Measurements from ENCODE around the gene KCNQ1. TPM values are rescaled to one million over a fixed set of nuclear protein-coding genes. Genes with fewer than 3 reads are reported as not detected.

The KCNQ1 gene
- total RNA-seq, 4 donors from 2014 or later = 5.6 to 46.8 (median 24.6) TPM

DNA sequence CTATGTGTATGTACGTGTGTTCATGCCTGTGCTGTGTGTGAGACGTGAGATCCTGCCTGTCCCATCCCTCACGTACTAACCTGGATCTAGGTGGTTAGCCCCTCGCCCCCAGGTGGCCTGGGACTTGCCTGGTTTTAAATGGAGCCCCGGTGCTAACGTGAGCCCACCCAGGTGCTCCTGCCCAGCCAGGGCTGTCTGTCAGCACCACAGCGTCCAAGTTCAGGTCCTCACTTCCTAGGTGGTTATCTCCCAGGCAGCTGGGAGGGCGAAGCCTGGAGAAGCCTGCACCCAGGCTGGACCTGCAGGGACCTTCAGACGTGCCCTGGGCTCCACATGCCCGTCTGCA, 86.0 kb downstream of the KCNQ1 start:
- H3K27ac ChIP-seq = no peak overlapping the region
- 80 to 85% methylated on average over 1 to 10 of the region's 10 CpGs for WGBS, 2 donors (ENCODE audit: low coverage in 1 of 2)
- DNase-seq = peak; percentile 4
- H3K27me3 ChIP-seq = no peaks in the 10 kb centered on the region
- peaks cover 19 to 41% (median 23%) of the 10 kb centered on the region in 4 donors for H3K4me1 ChIP-seq
- intact Hi-C loops (cut with DNase I; ENCODE audit: low total_unique reads) (no loop called here), in situ Hi-C loops (cut with MboI; ENCODE audit: low pct_ligation_motif_present in 1 of 4, low pct_unique_long_range_greater_than_20kb in 1 of 4, low sequenced_read_pairs in 3 of 4) (loop anchor here (5.0 to 25.0 kb wide), 4 partner anchors 104 to 556 kb away; partner anchors contain the start of gene CDKN1C (in 3 of the 4))
- no peaks in the 10 kb centered on the region for H3K9me3 ChIP-seq
- no peaks in the 10 kb centered on the region for H3K36me3 ChIP-seq
- TF ChIP-seq, protein P1, sequence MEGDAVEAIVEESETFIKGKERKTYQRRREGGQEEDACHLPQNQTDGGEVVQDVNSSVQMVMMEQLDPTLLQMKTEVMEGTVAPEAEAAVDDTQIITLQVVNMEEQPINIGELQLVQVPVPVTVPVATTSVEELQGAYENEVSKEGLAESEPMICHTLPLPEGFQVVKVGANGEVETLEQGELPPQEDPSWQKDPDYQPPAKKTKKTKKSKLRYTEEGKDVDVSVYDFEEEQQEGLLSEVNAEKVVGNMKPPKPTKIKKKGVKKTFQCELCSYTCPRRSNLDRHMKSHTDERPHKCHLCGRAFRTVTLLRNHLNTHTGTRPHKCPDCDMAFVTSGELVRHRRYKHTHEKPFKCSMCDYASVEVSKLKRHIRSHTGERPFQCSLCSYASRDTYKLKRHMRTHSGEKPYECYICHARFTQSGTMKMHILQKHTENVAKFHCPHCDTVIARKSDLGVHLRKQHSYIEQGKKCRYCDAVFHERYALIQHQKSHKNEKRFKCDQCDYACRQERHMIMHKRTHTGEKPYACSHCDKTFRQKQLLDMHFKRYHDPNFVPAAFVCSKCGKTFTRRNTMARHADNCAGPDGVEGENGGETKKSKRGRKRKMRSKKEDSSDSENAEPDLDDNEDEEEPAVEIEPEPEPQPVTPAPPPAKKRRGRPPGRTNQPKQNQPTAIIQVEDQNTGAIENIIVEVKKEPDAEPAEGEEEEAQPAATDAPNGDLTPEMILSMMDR (IDR thresholded peaks at IDR 0.05) = no peak
- TF ChIP-seq POLR2A (IDR thresholded peaks at IDR 0.05) (no peak), POLR2AphosphoS5 (IDR thresholded peaks at IDR 0.05) (no peak), EP300 (IDR thresholded peaks at IDR 0.05; ENCODE audit: low read depth) (no peak)
- H3K4me3 ChIP-seq = no peak overlapping the region

DNA sequence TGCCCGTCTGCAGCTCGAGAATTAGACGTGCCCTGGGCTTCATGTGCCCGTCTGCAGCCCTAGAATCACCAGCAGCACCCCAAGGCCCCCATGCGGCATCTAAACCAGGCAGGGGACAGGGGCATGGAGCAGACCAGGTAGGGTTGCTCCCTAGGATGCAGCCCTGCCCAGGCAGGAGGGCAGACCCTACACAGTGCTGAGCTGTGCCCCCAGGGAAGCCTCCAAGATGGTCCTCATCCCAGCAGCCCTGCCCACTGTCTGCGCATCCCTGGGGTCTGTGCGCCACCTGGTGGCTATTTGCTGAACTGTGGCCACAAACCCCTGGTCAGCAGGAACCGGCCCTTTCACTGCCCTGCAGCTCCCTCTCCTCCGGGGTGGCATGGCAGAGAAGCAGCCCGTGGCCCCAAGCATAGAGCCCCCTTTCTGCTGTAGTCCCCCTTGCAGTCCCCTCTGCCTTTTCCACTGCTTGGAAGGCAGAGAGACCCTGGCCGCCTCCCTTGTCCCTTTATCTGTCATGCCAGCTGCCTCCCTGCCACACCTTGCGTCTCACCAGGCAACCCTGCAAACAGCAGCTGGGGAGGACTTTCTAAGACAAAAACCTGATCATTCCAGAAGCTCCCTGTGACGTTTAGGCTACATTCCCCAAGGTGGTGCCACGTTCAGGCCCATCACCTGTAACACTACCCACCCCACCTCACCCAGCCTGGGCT, 86.6 kb downstream of the KCNQ1 start:
- H3K27ac ChIP-seq = no peak overlapping the region
- TF ChIP-seq EP300 (IDR thresholded peaks at IDR 0.05; ENCODE audit: low read depth) = no peak
- TF ChIP-seq POLR2AphosphoS5 (IDR thresholded peaks at IDR 0.05) = no peak
- TF ChIP-seq POLR2A (IDR thresholded peaks at IDR 0.05) = no peak
- TF ChIP-seq, protein P1 (IDR thresholded peaks at IDR 0.05) = peak; percentile 96 to 99 (median 98)
- in situ Hi-C loops (cut with MboI; ENCODE audit: low pct_ligation_motif_present in 1 of 4, low pct_unique_long_range_greater_than_20kb in 1 of 4, low sequenced_read_pairs in 3 of 4) (loop anchor here (5.0 to 25.0 kb wide), 4 partner anchors 104 to 556 kb away; partner anchors contain the start of gene CDKN1C (in 3 of the 4)), intact Hi-C loops (cut with DNase I; ENCODE audit: low total_unique reads) (no loop called here)
- H3K4me3 ChIP-seq = no peak overlapping the region
- H3K9me3 ChIP-seq = no peaks in the 10 kb centered on the region
- peaks cover 15 to 36% (median 19%) of the 10 kb centered on the region in 4 donors for H3K4me1 ChIP-seq
- H3K36me3 ChIP-seq = no peaks in the 10 kb centered on the region
- no peaks in the 10 kb centered on the region for H3K27me3 ChIP-seq
- WGBS, 2 donors (ENCODE audit: low coverage in 1 of 2) = 34% methylated on average over 13 of the region's 14 CpGs; no CpG with 5 or more reads in 1 of the 2 donors
- peak; percentile 80 for DNase-seq

DNA sequence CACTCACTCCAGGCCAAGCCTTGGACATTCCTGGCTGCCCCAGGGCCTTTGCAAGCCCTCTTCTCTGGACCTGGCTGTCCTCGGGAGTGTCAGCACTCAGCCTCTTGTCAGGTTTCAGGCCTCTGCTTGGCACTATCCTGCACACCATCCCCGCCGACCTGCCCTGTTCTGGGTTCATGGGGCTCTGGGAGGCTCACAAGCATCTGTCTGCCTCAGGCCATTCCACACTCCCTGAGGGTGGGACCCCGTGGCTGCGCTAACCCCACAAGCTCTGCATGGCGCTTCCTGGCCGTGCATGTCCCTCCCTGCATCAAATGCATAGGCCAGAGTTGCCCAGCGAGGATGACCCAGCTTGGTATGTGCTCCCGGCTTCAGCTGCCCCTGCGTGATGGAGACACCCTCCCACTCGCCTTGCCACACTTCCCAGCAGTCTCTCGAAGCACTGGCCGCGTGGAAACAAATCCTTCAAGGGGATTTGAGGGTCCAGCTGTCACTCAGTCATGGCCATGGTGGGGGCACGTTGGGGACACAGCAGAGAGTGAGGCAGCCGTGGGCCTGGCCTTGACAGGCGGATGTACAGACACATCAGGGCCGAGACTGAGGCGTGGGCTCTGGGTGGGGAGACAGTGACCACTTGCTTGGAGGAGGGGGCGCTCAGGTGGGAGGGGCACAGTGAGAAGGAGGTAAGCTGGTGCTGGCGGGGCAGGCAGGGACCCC, 87.3 kb downstream of the KCNQ1 start:
- 64 to 75% methylated on average over 6 to 21 of the region's 21 CpGs for WGBS, 2 donors (ENCODE audit: low coverage in 1 of 2)
- TF ChIP-seq POLR2A (IDR thresholded peaks at IDR 0.05) (no peak), EP300 (IDR thresholded peaks at IDR 0.05; ENCODE audit: low read depth) (no peak), POLR2AphosphoS5 (IDR thresholded peaks at IDR 0.05) (no peak)
- TF ChIP-seq, protein P1 (IDR thresholded peaks at IDR 0.05) = no peak
- Histone ChIP-seq H3K4me3 (no peak overlapping the region), H3K36me3 (no peaks in the 10 kb centered on the region), H3K4me1 (peaks cover 11 to 29% (median 12%) of the 10 kb centered on the region in 4 donors), H3K27ac (no peak overlapping the region), H3K27me3 (no peaks in the 10 kb centered on the region), H3K9me3 (no peaks in the 10 kb centered on the region)
- DNase-seq = peak; percentile 8
- intact Hi-C loops (cut with DNase I; ENCODE audit: low total_unique reads) = loop anchor here (1.0 kb wide), 1 partner anchor 356 kb away; no protein-coding TSS in a partner anchor
- in situ Hi-C loops (cut with MboI; ENCODE audit: low pct_ligation_motif_present in 1 of 4, low pct_unique_long_range_greater_than_20kb in 1 of 4, low sequenced_read_pairs in 3 of 4) = loop anchor here (5.0 to 25.0 kb wide), 4 partner anchors 105 to 555 kb away; partner anchors contain the start of gene CDKN1C (in 3 of the 4)
